ENCODE measurements around the gene BTBD2.

The BTBD2 gene

GRCh38 chr19:2015608-2015950, at the start of gene BTBD2:
BTBD2 (minus strand) TSS chr19:2015714; CDS start chr19:2015703, 11 bp downstream.
- peak; percentile 62 for DNase-seq (ENCODE audit: low spot score)

GRCh38 chr19:2064788-2065524, 49.4 kb upstream of the BTBD2 start:
- peak; percentile 31 for DNase-seq (ENCODE audit: low spot score)

GRCh38 chr19:2064395-2064787, 48.9 kb upstream of the BTBD2 start:
- DNase-seq (ENCODE audit: low spot score), result no peak

GRCh38 chr19:2063824-2064223, 48.3 kb upstream of the BTBD2 start:
- DNase-seq (ENCODE audit: low spot score), result no peak

- DNase-seq (ENCODE audit: low spot score), result no peak
Observed at GRCh38 chr19:2062770-2063169, 47.3 kb upstream of the BTBD2 start.

GRCh38 chr19:2062389-2062729, 46.8 kb upstream of the BTBD2 start:
- DNase-seq (ENCODE audit: low spot score), result no peak

GRCh38 chr19:2061495-2062388, 46.2 kb upstream of the BTBD2 start:
- DNase-seq (ENCODE audit: low spot score), result peak; percentile 99

GRCh38 chr19:2060884-2061494, 45.5 kb upstream of the BTBD2 start:
- DNase-seq (ENCODE audit: low spot score), result no peak

- peak; percentile 59 for DNase-seq (ENCODE audit: low spot score)
Observed at GRCh38 chr19:2059422-2060201, 44.1 kb upstream of the BTBD2 start.

GRCh38 chr19:2058570-2059421, 43.3 kb upstream of the BTBD2 start:
- no peak for DNase-seq (ENCODE audit: low spot score)

GRCh38 chr19:2057484-2058469, 42.3 kb upstream of the BTBD2 start:
- DNase-seq (ENCODE audit: low spot score), result no peak

GRCh38 chr19:2056837-2057192, 41.3 kb upstream of the BTBD2 start:
- no peak for DNase-seq (ENCODE audit: low spot score)

GRCh38 chr19:2055931-2056836, 40.7 kb upstream of the BTBD2 start:
- DNase-seq (ENCODE audit: low spot score), result peak; percentile 43

GRCh38 chr19:2054763-2055162, 39.2 kb upstream of the BTBD2 start:
- DNase-seq (ENCODE audit: low spot score), result no peak

- DNase-seq (ENCODE audit: low spot score), result no peak
Observed at GRCh38 chr19:2053601-2054389, 38.3 kb upstream of the BTBD2 start.

- no peak for DNase-seq (ENCODE audit: low spot score)
Observed at GRCh38 chr19:2051773-2052704, 36.5 kb upstream of the BTBD2 start.
